ENCODE results near the gene AFP. TPM values are rescaled to one million over a fixed set of nuclear protein-coding genes. Genes with fewer than 3 reads are reported as not detected.

The AFP gene
- total RNA-seq, 1 experiment from 2014 or later: 0.40 TPM

DNA sequence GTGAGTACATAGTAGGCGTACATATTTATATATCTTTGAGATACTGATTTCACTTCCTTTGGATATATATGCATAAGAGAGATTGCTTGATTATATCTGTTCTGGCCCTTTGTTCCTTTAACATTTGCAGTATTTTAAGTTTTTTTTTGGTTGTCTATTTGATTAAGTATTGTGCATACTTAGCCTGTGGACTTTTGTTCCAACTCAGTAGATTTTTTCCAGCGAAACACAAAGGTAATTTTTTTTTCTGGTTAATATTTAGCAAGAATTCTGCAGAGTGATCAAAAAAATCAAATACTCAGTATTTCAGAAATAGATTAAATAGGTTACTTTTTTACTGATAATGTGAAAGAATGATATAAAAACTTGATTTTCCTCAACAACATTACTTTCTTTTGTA is 45.3 kb downstream of the AFP start, which contains the start of gene AFM:
Gene AFM (plus strand): TSS at position 388 of the 400 bp plus-strand sequence. CDS start 31 bp downstream, outside the sequence.
- Histone ChIP-seq H3K4me3 (ENCODE audit: low read length) (no peak within 1 kb of the TSS), H3K36me3 (ENCODE audit: low read depth, low read length) (no peaks in the 10 kb centered on the region), H3F3A (ENCODE audit: low read length, unreplicated experiment) (no peaks in the 10 kb centered on the region), H2AFZ (ENCODE audit: low read length) (no peak within 1 kb of the TSS), H3K27ac (ENCODE audit: low read length) (no peak within 1 kb of the TSS), H3K9ac (ENCODE audit: low read length) (no peak within 1 kb of the TSS), H3K9me3 (ENCODE audit: low read length) (no peaks in the 10 kb centered on the region), H3K4me2 (ENCODE audit: low read length) (no peak within 1 kb of the TSS), H3K9me2 (replicated peaks; ENCODE audit: low read length) (no peaks in the 10 kb centered on the region), H3K79me2 (ENCODE audit: low read length) (no peaks in the 10 kb centered on the region), H3K27me3 (ENCODE audit: low read length) (peaks cover 17% of the 10 kb centered on the region), H3K4me1 (ENCODE audit: insufficient read depth, low read length) (no peaks in the 10 kb centered on the region), H4K20me1 (ENCODE audit: low read length) (no peaks in the 10 kb centered on the region)
- POLR2A ChIA-PET (ENCODE audit: unreplicated experiment): no interaction called here
- ATAC-seq: no peak
- TF ChIP-seq, protein P1, sequence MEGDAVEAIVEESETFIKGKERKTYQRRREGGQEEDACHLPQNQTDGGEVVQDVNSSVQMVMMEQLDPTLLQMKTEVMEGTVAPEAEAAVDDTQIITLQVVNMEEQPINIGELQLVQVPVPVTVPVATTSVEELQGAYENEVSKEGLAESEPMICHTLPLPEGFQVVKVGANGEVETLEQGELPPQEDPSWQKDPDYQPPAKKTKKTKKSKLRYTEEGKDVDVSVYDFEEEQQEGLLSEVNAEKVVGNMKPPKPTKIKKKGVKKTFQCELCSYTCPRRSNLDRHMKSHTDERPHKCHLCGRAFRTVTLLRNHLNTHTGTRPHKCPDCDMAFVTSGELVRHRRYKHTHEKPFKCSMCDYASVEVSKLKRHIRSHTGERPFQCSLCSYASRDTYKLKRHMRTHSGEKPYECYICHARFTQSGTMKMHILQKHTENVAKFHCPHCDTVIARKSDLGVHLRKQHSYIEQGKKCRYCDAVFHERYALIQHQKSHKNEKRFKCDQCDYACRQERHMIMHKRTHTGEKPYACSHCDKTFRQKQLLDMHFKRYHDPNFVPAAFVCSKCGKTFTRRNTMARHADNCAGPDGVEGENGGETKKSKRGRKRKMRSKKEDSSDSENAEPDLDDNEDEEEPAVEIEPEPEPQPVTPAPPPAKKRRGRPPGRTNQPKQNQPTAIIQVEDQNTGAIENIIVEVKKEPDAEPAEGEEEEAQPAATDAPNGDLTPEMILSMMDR (conservative IDR thresholded peaks at IDR 0.05; ENCODE audit: low read depth, low read length): no peak
- TF ChIP-seq EZH2phosphoT487 (IDR thresholded peaks at IDR 0.05; ENCODE audit: borderline replicate concordance, low read length) (no peak), EZH2 (IDR thresholded peaks at IDR 0.05; ENCODE audit: low read length, unreplicated experiment) (no peak)
- BruUV-seq (replicated peaks): no TSS peak
- intact Hi-C loops (cut with micrococcal nuclease): no loop called here
- CTCF ChIA-PET: no interaction called here
- no peak for DNase-seq

GRCh38 chr4:73485085-73485484 is 49.1 kb downstream of the AFP start:
- Histone ChIP-seq H4K20me1 (ENCODE audit: low read length) (no peaks in the 10 kb centered on the region), H3K9me3 (ENCODE audit: low read length) (no peaks in the 10 kb centered on the region), H3K4me3 (ENCODE audit: low read length) (no peak overlapping the region), H3K4me2 (ENCODE audit: low read length) (no peak overlapping the region), H2AFZ (ENCODE audit: low read length) (no peak overlapping the region), H3F3A (ENCODE audit: low read length, unreplicated experiment) (no peaks in the 10 kb centered on the region), H3K27ac (ENCODE audit: low read length) (no peak overlapping the region), H3K9ac (ENCODE audit: low read length) (no peak overlapping the region), H3K4me1 (ENCODE audit: insufficient read depth, low read length) (no peaks in the 10 kb centered on the region), H3K27me3 (ENCODE audit: low read length) (peaks cover 37% of the 10 kb centered on the region), H3K79me2 (ENCODE audit: low read length) (no peaks in the 10 kb centered on the region), H3K9me2 (replicated peaks; ENCODE audit: low read length) (no peaks in the 10 kb centered on the region), H3K36me3 (ENCODE audit: low read depth, low read length) (no peaks in the 10 kb centered on the region)
- ATAC-seq: no peak
- ChIA-PET CTCF (interaction anchor here (0.5 kb wide), 1 partner anchor 14 kb away, joined by 3 read pairs; no protein-coding TSS in a partner anchor), POLR2A (ENCODE audit: unreplicated experiment) (no interaction called here)
- BruUV-seq (replicated peaks): no TSS peak
- DNase-seq: no peak
- intact Hi-C loops (cut with micrococcal nuclease): no loop called here
- TF ChIP-seq EZH2phosphoT487 (IDR thresholded peaks at IDR 0.05; ENCODE audit: borderline replicate concordance, low read length) (no peak), EZH2 (IDR thresholded peaks at IDR 0.05; ENCODE audit: low read length, unreplicated experiment) (no peak)
- TF ChIP-seq, protein P1 (conservative IDR thresholded peaks at IDR 0.05; ENCODE audit: low read depth, low read length): no peak

- ChIA-PET POLR2A (ENCODE audit: unreplicated experiment) (no interaction called here), CTCF (no interaction called here)
- no peak overlapping the region for H3K9ac ChIP-seq (ENCODE audit: low read length)
- H3K4me3 ChIP-seq (ENCODE audit: low read length): no peak overlapping the region
- H3K36me3 ChIP-seq (ENCODE audit: low read depth, low read length): no peaks in the 10 kb centered on the region
- no peak overlapping the region for H3K27ac ChIP-seq (ENCODE audit: low read length)
- intact Hi-C loops (cut with micrococcal nuclease): no loop called here
- H3K9me3 ChIP-seq (ENCODE audit: low read length): no peaks in the 10 kb centered on the region
- TF ChIP-seq, protein P1 (conservative IDR thresholded peaks at IDR 0.05; ENCODE audit: low read depth, low read length): no peak
- TF ChIP-seq EZH2 (IDR thresholded peaks at IDR 0.05; ENCODE audit: low read length, unreplicated experiment) (no peak), EZH2phosphoT487 (IDR thresholded peaks at IDR 0.05; ENCODE audit: borderline replicate concordance, low read length) (no peak)
- H3K9me2 ChIP-seq (replicated peaks; ENCODE audit: low read length): no peaks in the 10 kb centered on the region
- no TSS peak for BruUV-seq (replicated peaks)
- H4K20me1 ChIP-seq (ENCODE audit: low read length): no peaks in the 10 kb centered on the region
- H3K4me1 ChIP-seq (ENCODE audit: insufficient read depth, low read length): no peaks in the 10 kb centered on the region
- no peak overlapping the region for H2AFZ ChIP-seq (ENCODE audit: low read length)
- no peaks in the 10 kb centered on the region for H3K79me2 ChIP-seq (ENCODE audit: low read length)
- peaks cover 37% of the 10 kb centered on the region for H3K27me3 ChIP-seq (ENCODE audit: low read length)
- DNase-seq: no peak
- H3F3A ChIP-seq (ENCODE audit: low read length, unreplicated experiment): no peaks in the 10 kb centered on the region
- H3K4me2 ChIP-seq (ENCODE audit: low read length): no peak overlapping the region
- no peak for ATAC-seq
Observed at GRCh38 chr4:73485596-73485995, 49.6 kb downstream of the AFP start.

All from PC-3 (cell line).